ENCODE measurements around the gene SLC10A6. TPM values are rescaled to one million over a fixed set of nuclear protein-coding genes. Genes with fewer than 3 reads are reported as not detected.

SLC10A6 gene
- total RNA-seq, 1 experiment from 2014 or later = not detected

GRCh38 chr4:86822136-86822535 is 27.0 kb downstream of the SLC10A6 start:
- H3K9me2 ChIP-seq (replicated peaks; ENCODE audit: low read length) = no peaks in the 10 kb centered on the region
- no peaks in the 10 kb centered on the region for H3K27me3 ChIP-seq (ENCODE audit: low read length)
- H3K9me3 ChIP-seq (ENCODE audit: low read length) = no peaks in the 10 kb centered on the region
- ChIA-PET CTCF (no interaction called here), POLR2A (ENCODE audit: unreplicated experiment) (no interaction called here)
- BruUV-seq (replicated peaks) = no TSS peak
- no peak overlapping the region for H3K4me2 ChIP-seq (ENCODE audit: low read length)
- TF ChIP-seq EZH2 (IDR thresholded peaks at IDR 0.05; ENCODE audit: low read length, unreplicated experiment) = no peak
- TF ChIP-seq CTCF (conservative IDR thresholded peaks at IDR 0.05; ENCODE audit: low read depth, low read length) = no peak
- TF ChIP-seq EZH2phosphoT487 (IDR thresholded peaks at IDR 0.05; ENCODE audit: borderline replicate concordance, low read length) = no peak
- H3K79me2 ChIP-seq (ENCODE audit: low read length) = no peaks in the 10 kb centered on the region
- peak; percentile 25 for DNase-seq
- H3K9ac ChIP-seq (ENCODE audit: low read length) = no peak overlapping the region
- no peak overlapping the region for H3K4me3 ChIP-seq (ENCODE audit: low read length)
- no peaks in the 10 kb centered on the region for H3K36me3 ChIP-seq (ENCODE audit: low read depth, low read length)
- H3K27ac ChIP-seq (ENCODE audit: low read length) = no peak overlapping the region
- no peak for ATAC-seq
- H3F3A ChIP-seq (ENCODE audit: low read length, unreplicated experiment) = no peaks in the 10 kb centered on the region
- intact Hi-C loops (cut with micrococcal nuclease) = no loop called here
- peaks cover 7% of the 10 kb centered on the region; the same call in 1 of the 2 replicates for H3K4me1 ChIP-seq (ENCODE audit: insufficient read depth, low read length)
- H4K20me1 ChIP-seq (ENCODE audit: low read length) = no peaks in the 10 kb centered on the region
- H2AFZ ChIP-seq (ENCODE audit: low read length) = no peak overlapping the region

- no peaks in the 10 kb centered on the region for H3K36me3 ChIP-seq (ENCODE audit: low read depth, low read length)
- no peaks in the 10 kb centered on the region for H3F3A ChIP-seq (ENCODE audit: low read length, unreplicated experiment)
- CTCF ChIA-PET = no interaction called here
- H4K20me1 ChIP-seq (ENCODE audit: low read length) = no peaks in the 10 kb centered on the region
- no peak overlapping the region for H3K9ac ChIP-seq (ENCODE audit: low read length)
- H3K4me1 ChIP-seq (ENCODE audit: insufficient read depth, low read length) = peaks cover 7% of the 10 kb centered on the region; the same call in 1 of the 2 replicates
- no peak overlapping the region for H3K4me2 ChIP-seq (ENCODE audit: low read length)
- no peak for ATAC-seq
- POLR2A ChIA-PET (ENCODE audit: unreplicated experiment) = no interaction called here
- no peak overlapping the region for H2AFZ ChIP-seq (ENCODE audit: low read length)
- H3K27ac ChIP-seq (ENCODE audit: low read length) = no peak overlapping the region
- H3K79me2 ChIP-seq (ENCODE audit: low read length) = no peaks in the 10 kb centered on the region
- intact Hi-C loops (cut with micrococcal nuclease) = no loop called here
- no TSS peak for BruUV-seq (replicated peaks)
- no peak for DNase-seq
- no peaks in the 10 kb centered on the region for H3K9me2 ChIP-seq (replicated peaks; ENCODE audit: low read length)
- TF ChIP-seq EZH2 (IDR thresholded peaks at IDR 0.05; ENCODE audit: low read length, unreplicated experiment) (no peak), CTCF (conservative IDR thresholded peaks at IDR 0.05; ENCODE audit: low read depth, low read length) (no peak), EZH2phosphoT487 (IDR thresholded peaks at IDR 0.05; ENCODE audit: borderline replicate concordance, low read length) (no peak)
- no peaks in the 10 kb centered on the region for H3K9me3 ChIP-seq (ENCODE audit: low read length)
- no peaks in the 10 kb centered on the region for H3K27me3 ChIP-seq (ENCODE audit: low read length)
- H3K4me3 ChIP-seq (ENCODE audit: low read length) = no peak overlapping the region
Observed at GRCh38 chr4:86821151-86821550, 28.0 kb downstream of the SLC10A6 start.

GRCh38 chr4:86819561-86819960 is 29.6 kb downstream of the SLC10A6 start:
- no TSS peak for BruUV-seq (replicated peaks)
- TF ChIP-seq EZH2phosphoT487 (IDR thresholded peaks at IDR 0.05; ENCODE audit: borderline replicate concordance, low read length) = no peak
- TF ChIP-seq EZH2 (IDR thresholded peaks at IDR 0.05; ENCODE audit: low read length, unreplicated experiment) = no peak
- TF ChIP-seq CTCF (conservative IDR thresholded peaks at IDR 0.05; ENCODE audit: low read depth, low read length) = no peak
- Histone ChIP-seq H3F3A (ENCODE audit: low read length, unreplicated experiment) (no peaks in the 10 kb centered on the region), H3K9me3 (ENCODE audit: low read length) (no peaks in the 10 kb centered on the region), H3K4me2 (ENCODE audit: low read length) (no peak overlapping the region), H3K36me3 (ENCODE audit: low read depth, low read length) (peaks cover 14% of the 10 kb centered on the region), H3K9ac (ENCODE audit: low read length) (no peak overlapping the region), H3K4me1 (ENCODE audit: insufficient read depth, low read length) (no peaks in the 10 kb centered on the region), H3K4me3 (ENCODE audit: low read length) (no peak overlapping the region), H3K27ac (ENCODE audit: low read length) (no peak overlapping the region), H2AFZ (ENCODE audit: low read length) (no peak overlapping the region), H3K27me3 (ENCODE audit: low read length) (no peaks in the 10 kb centered on the region), H3K79me2 (ENCODE audit: low read length) (no peaks in the 10 kb centered on the region), H4K20me1 (ENCODE audit: low read length) (no peaks in the 10 kb centered on the region), H3K9me2 (replicated peaks; ENCODE audit: low read length) (no peaks in the 10 kb centered on the region)
- POLR2A ChIA-PET (ENCODE audit: unreplicated experiment) = interaction anchor here (0.6 kb wide), 1 partner anchor 298 kb away, joined by 18 read pairs; no protein-coding TSS in a partner anchor
- CTCF ChIA-PET = no interaction called here
- no peak for DNase-seq
- ATAC-seq = no peak
- intact Hi-C loops (cut with micrococcal nuclease) = no loop called here

Measured in PC-3 (cell line).